Measurements from ENCODE around the gene ANXA2.

The ANXA2 gene

DNA sequence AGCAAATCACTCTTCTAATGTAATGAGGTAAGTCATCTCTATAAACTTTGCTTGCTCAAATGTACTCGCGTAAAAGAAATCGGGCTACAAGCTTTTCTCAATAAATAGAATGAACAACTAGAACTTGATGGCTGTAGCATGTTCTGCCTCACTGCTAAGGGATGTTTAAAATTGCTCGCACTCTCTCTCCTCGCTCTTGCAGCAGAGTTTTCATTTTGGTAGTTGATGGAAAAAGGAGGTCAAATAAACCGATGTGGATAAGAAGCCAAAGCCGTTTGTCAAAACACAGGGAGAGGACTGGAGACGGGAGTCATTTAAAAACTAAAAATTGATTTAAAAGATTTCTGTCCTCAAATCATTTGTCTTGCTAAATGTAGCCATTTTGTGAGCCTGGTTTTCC lies 53.3 kb downstream of the ANXA2 start:
- Histone ChIP-seq H3K9me3 (ENCODE audit: control insufficient read depth, low read length) (no peaks in the 10 kb centered on the region), H2AK5ac (ENCODE audit: low read length, severe bottlenecking) (no peak overlapping the region), H2BK5ac (ENCODE audit: low read depth, low read length, poor library complexity, severe bottlenecking) (no peak overlapping the region), H2BK15ac (ENCODE audit: low read depth, poor library complexity, severe bottlenecking) (no peak overlapping the region), H2BK12ac (ENCODE audit: low read length in 2 of 2) (no peak overlapping the region), H3K27me3 (ENCODE audit: control insufficient read depth in 1 of 2, insufficient read depth in 1 of 2, low read length in 2 of 2) (no peaks in the 10 kb centered on the region), H4K8ac (ENCODE audit: low read length) (no peak overlapping the region), H2BK120ac (ENCODE audit: low read depth, low read length) (no peak overlapping the region), H2AFZ (ENCODE audit: low read depth, low read length) (no peak overlapping the region), H3K36me3 (ENCODE audit: control insufficient read depth in 1 of 2, insufficient read depth in 2 of 2, low read depth in 1 of 2, low read length in 2 of 2) (peaks cover 29 to 54% of the 10 kb centered on the region in 2 experiments), H3K4me2 (ENCODE audit: low read length, poor library complexity, severe bottlenecking) (no peak overlapping the region), H3K4me1 (ENCODE audit: control insufficient read depth, insufficient read depth, low read depth, low read length) (peaks cover 14% of the 10 kb centered on the region), H3K4me3 (ENCODE audit: insufficient read depth in 1 of 2, low read depth in 1 of 2, low read length in 2 of 2) (no peak overlapping the region), H3K79me1 (replicated peaks; ENCODE audit: low read length, poor library complexity, severe bottlenecking) (peaks cover 5% of the 10 kb centered on the region), H3K23ac (ENCODE audit: low read length in 2 of 2) (no peak overlapping the region), H3K9ac (ENCODE audit: low read length) (no peak overlapping the region), H3K18ac (ENCODE audit: low read depth in 1 of 2, low read length in 2 of 2) (no peak overlapping the region), H3K27ac (ENCODE audit: low read length, poor library complexity, severe bottlenecking) (no peak overlapping the region), H4K91ac (ENCODE audit: low read length) (no peak overlapping the region), H3K14ac (ENCODE audit: low read length in 2 of 2) (no peak overlapping the region), H3K4ac (ENCODE audit: low read depth in 1 of 2, low read length in 2 of 2) (no peak overlapping the region)
- no peak for DNase-seq
- WGBS: 95% methylated on average over 7 of the region's 8 CpGs

- Histone ChIP-seq H3K4me2 (ENCODE audit: low read length, poor library complexity, severe bottlenecking) (no peak overlapping the region), H3K27ac (ENCODE audit: low read length, poor library complexity, severe bottlenecking) (peak overlapping the region; percentile 5), H2BK12ac (ENCODE audit: low read length in 2 of 2) (no peak overlapping the region), H2BK120ac (ENCODE audit: low read depth, low read length) (no peak overlapping the region), H4K91ac (ENCODE audit: low read length) (no peak overlapping the region), H3K14ac (ENCODE audit: low read length in 2 of 2) (no peak overlapping the region), H3K4me1 (ENCODE audit: control insufficient read depth, insufficient read depth, low read depth, low read length) (peaks cover 14% of the 10 kb centered on the region), H3K9me3 (ENCODE audit: control insufficient read depth, low read length) (no peaks in the 10 kb centered on the region), H2BK5ac (ENCODE audit: low read depth, low read length, poor library complexity, severe bottlenecking) (no peak overlapping the region), H3K9ac (ENCODE audit: low read length) (no peak overlapping the region), H3K4ac (ENCODE audit: low read depth in 1 of 2, low read length in 2 of 2) (no peak overlapping the region), H2AK5ac (ENCODE audit: low read length, severe bottlenecking) (no peak overlapping the region), H3K4me3 (ENCODE audit: insufficient read depth in 1 of 2, low read depth in 1 of 2, low read length in 2 of 2) (no peak overlapping the region), H3K23ac (ENCODE audit: low read length in 2 of 2) (no peak overlapping the region), H3K36me3 (ENCODE audit: control insufficient read depth in 1 of 2, insufficient read depth in 2 of 2, low read depth in 1 of 2, low read length in 2 of 2) (peaks cover 26 to 44% of the 10 kb centered on the region in 2 experiments), H2BK15ac (ENCODE audit: low read depth, poor library complexity, severe bottlenecking) (no peak overlapping the region), H3K27me3 (ENCODE audit: control insufficient read depth in 1 of 2, insufficient read depth in 1 of 2, low read length in 2 of 2) (no peaks in the 10 kb centered on the region), H4K8ac (ENCODE audit: low read length) (no peak overlapping the region), H3K18ac (ENCODE audit: low read depth in 1 of 2, low read length in 2 of 2) (no peak overlapping the region), H2AFZ (ENCODE audit: low read depth, low read length) (no peak overlapping the region), H3K79me1 (replicated peaks; ENCODE audit: low read length, poor library complexity, severe bottlenecking) (peaks cover 5% of the 10 kb centered on the region)
- DNase-seq: no peak
- 56% methylated on average over 1 of the region's 5 CpGs for WGBS
These were observed 54.4 kb downstream of the ANXA2 start for GRCh38 chr15:60343221-60343970.

DNA sequence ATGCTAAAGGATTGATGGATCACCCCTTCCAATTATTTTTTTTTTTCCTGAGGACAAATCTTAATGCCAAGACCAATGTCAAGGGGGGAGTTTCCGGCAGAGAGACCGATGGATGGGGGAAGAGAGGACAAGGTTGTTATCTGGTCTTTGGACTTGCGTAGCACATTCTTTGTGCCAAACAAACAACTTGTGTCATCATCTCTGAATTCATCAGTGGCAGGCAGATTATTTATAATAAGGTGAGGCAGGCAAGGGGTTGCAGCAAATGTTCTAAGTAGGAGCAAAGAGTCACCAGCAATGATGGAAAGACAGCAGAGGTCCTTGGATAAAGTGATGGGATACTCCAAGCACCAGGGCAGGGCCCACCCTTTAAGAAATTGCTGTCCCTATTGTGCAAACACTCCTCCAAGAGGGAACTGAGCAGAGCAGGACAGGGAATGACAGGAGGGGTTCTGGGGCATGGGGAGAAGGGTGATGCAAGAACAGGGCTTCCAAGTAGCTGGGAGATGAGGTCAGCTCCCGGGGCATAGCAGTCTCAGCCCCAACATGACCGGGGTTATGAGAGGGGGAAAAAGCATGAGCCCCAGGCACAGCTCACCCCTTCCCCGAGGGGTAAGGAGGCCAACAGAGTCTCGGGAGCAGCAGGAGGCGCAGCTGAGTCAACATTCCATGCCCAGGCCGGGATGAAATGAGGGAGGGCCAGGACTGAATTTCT lies 57.4 kb downstream of the ANXA2 start:
- no peak overlapping the region for H3K4me2 ChIP-seq (ENCODE audit: low read length, poor library complexity, severe bottlenecking)
- peaks cover 6 to 14% of the 10 kb centered on the region in 2 experiments for H3K36me3 ChIP-seq (ENCODE audit: control insufficient read depth in 1 of 2, insufficient read depth in 2 of 2, low read depth in 1 of 2, low read length in 2 of 2)
- H4K91ac ChIP-seq (ENCODE audit: low read length): no peak overlapping the region
- H3K23ac ChIP-seq (ENCODE audit: low read length in 2 of 2): no peak overlapping the region
- WGBS: 81% methylated on average over 6 of the region's 9 CpGs
- no peak overlapping the region for H2BK5ac ChIP-seq (ENCODE audit: low read depth, low read length, poor library complexity, severe bottlenecking)
- no peak overlapping the region for H4K8ac ChIP-seq (ENCODE audit: low read length)
- no peaks in the 10 kb centered on the region for H3K27me3 ChIP-seq (ENCODE audit: control insufficient read depth in 1 of 2, insufficient read depth in 1 of 2, low read length in 2 of 2)
- H3K27ac ChIP-seq (ENCODE audit: low read length, poor library complexity, severe bottlenecking): peak overlapping the region; percentile 22
- no peak for DNase-seq
- H2BK12ac ChIP-seq (ENCODE audit: low read length in 2 of 2): no peak overlapping the region
- H3K9ac ChIP-seq (ENCODE audit: low read length): no peak overlapping the region
- no peak overlapping the region for H2BK15ac ChIP-seq (ENCODE audit: low read depth, poor library complexity, severe bottlenecking)
- no peaks in the 10 kb centered on the region for H3K9me3 ChIP-seq (ENCODE audit: control insufficient read depth, low read length)
- H2BK120ac ChIP-seq (ENCODE audit: low read depth, low read length): no peak overlapping the region
- H2AFZ ChIP-seq (ENCODE audit: low read depth, low read length): no peak overlapping the region
- H3K79me1 ChIP-seq (replicated peaks; ENCODE audit: low read length, poor library complexity, severe bottlenecking): no peaks in the 10 kb centered on the region
- H3K4me1 ChIP-seq (ENCODE audit: control insufficient read depth, insufficient read depth, low read depth, low read length): peaks cover 10% of the 10 kb centered on the region
- H3K18ac ChIP-seq (ENCODE audit: low read depth in 1 of 2, low read length in 2 of 2): no peak overlapping the region
- H3K4ac ChIP-seq (ENCODE audit: low read depth in 1 of 2, low read length in 2 of 2): no peak overlapping the region
- H3K4me3 ChIP-seq (ENCODE audit: insufficient read depth in 1 of 2, low read depth in 1 of 2, low read length in 2 of 2): no peak overlapping the region
- no peak overlapping the region for H3K14ac ChIP-seq (ENCODE audit: low read length in 2 of 2)
- H2AK5ac ChIP-seq (ENCODE audit: low read length, severe bottlenecking): no peak overlapping the region

DNA sequence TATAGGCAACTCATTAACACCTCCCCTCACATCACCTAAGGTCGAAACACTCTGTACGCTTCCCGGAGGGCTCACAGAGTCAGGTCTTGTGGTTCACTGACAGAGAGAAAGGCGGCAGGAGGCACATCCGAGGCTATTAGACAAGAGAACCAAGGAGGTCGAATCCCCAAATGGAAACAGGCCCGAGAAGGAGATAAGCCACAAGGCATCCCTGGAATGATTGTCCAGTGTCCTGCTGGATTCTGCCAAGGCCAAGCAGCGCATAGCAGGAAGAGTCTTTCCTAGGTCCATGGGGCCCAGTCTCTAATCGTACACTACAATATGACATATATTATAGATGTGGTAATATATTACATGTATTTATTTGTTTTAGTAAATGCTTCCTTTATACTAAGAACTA lies 58.5 kb downstream of the ANXA2 start:
- no peaks in the 10 kb centered on the region for H3K9me3 ChIP-seq (ENCODE audit: control insufficient read depth, low read length)
- 93% methylated on average over 7 of the region's 9 CpGs for WGBS
- H3K9ac ChIP-seq (ENCODE audit: low read length): no peak overlapping the region
- no peaks in the 10 kb centered on the region for H3K27me3 ChIP-seq (ENCODE audit: control insufficient read depth in 1 of 2, insufficient read depth in 1 of 2, low read length in 2 of 2)
- H3K18ac ChIP-seq (ENCODE audit: low read depth in 1 of 2, low read length in 2 of 2): no peak overlapping the region
- peaks cover 10% of the 10 kb centered on the region for H3K4me1 ChIP-seq (ENCODE audit: control insufficient read depth, insufficient read depth, low read depth, low read length)
- no peak overlapping the region for H2BK120ac ChIP-seq (ENCODE audit: low read depth, low read length)
- no peak overlapping the region for H2BK12ac ChIP-seq (ENCODE audit: low read length in 2 of 2)
- H3K36me3 ChIP-seq (ENCODE audit: control insufficient read depth in 1 of 2, insufficient read depth in 2 of 2, low read depth in 1 of 2, low read length in 2 of 2): peaks cover 2 to 3% of the 10 kb centered on the region in 2 experiments
- H4K8ac ChIP-seq (ENCODE audit: low read length): no peak overlapping the region
- H2AK5ac ChIP-seq (ENCODE audit: low read length, severe bottlenecking): no peak overlapping the region
- H4K91ac ChIP-seq (ENCODE audit: low read length): no peak overlapping the region
- H3K4me2 ChIP-seq (ENCODE audit: low read length, poor library complexity, severe bottlenecking): no peak overlapping the region
- no peak overlapping the region for H3K14ac ChIP-seq (ENCODE audit: low read length in 2 of 2)
- no peak overlapping the region for H2BK5ac ChIP-seq (ENCODE audit: low read depth, low read length, poor library complexity, severe bottlenecking)
- H3K79me1 ChIP-seq (replicated peaks; ENCODE audit: low read length, poor library complexity, severe bottlenecking): no peaks in the 10 kb centered on the region
- no peak overlapping the region for H3K4ac ChIP-seq (ENCODE audit: low read depth in 1 of 2, low read length in 2 of 2)
- H3K23ac ChIP-seq (ENCODE audit: low read length in 2 of 2): no peak overlapping the region
- H2BK15ac ChIP-seq (ENCODE audit: low read depth, poor library complexity, severe bottlenecking): no peak overlapping the region
- no peak overlapping the region for H2AFZ ChIP-seq (ENCODE audit: low read depth, low read length)
- no peak for DNase-seq
- H3K27ac ChIP-seq (ENCODE audit: low read length, poor library complexity, severe bottlenecking): no peak overlapping the region
- H3K4me3 ChIP-seq (ENCODE audit: insufficient read depth in 1 of 2, low read depth in 1 of 2, low read length in 2 of 2): no peak overlapping the region

All from mesenchymal stem cell (in vitro differentiated cells and primary cell).